Muscle of leg (tissue), 11 donors: ENCODE measurements around the gene OR4E2. TPM values are rescaled to one million over a fixed set of nuclear protein-coding genes. Genes with fewer than 3 reads are reported as not detected.
"Not testable (repeated sequence)": the region's sequence is repeated elsewhere in the genome, so short reads cannot be mapped to it uniquely, and the experiment has no call there.

Source experiments
- DNase-seq: peaks from one replicate; pipeline ENCODE4 v3.0.0; 2013
- H3K27ac ChIP-seq: one replicate; pipeline ENCODE4 v1.5.1; 2013; ENCODE audit warnings: mild to moderate bottlenecking, low read length, control low read depth
- H3K27me3 ChIP-seq: one replicate; pipeline ENCODE4 v1.6.1; 2013; ENCODE audit warnings: low read length; ENCODE audit not compliant: control insufficient read depth, insufficient read depth
- H3K36me3 ChIP-seq: one replicate; pipeline ENCODE4 v1.6.1; 2013; ENCODE audit warnings: low read length; ENCODE audit not compliant: control insufficient read depth, insufficient read depth
- H3K4me1 ChIP-seq: one replicate; pipeline ENCODE4 v1.6.1; 2013; ENCODE audit warnings: low read length; ENCODE audit not compliant: control insufficient read depth, insufficient read depth
- H3K4me3 ChIP-seq: one replicate; pipeline ENCODE4 v1.5.1; 2013; ENCODE audit warnings: low read length, control low read depth
- H3K9me3 ChIP-seq: replicated peaks from 2 replicates; pipeline ENCODE4 v1.6.1; 2013; ENCODE audit warnings: low read depth, low read length; ENCODE audit not compliant: control insufficient read depth
- WGBS: methylation state at CpG from one replicate; pipeline ENCODE4 v1.1.5; 2013; ENCODE audit warnings: missing lambda C conversion rate; ENCODE audit not compliant: insufficient coverage; 5-methylcytosine and 5-hydroxymethylcytosine counted together
- polyA plus RNA-seq, 8 donors: library from polyadenylated mRNA; unstranded; fragments of 120-200 nt; gene quantifications; one replicate each; pipeline versions ENCODE4 v1.2.1 to v1.2.3, GENCODE V29; 2013; ENCODE audit warnings: inconsistent platforms in 1 of 8, low replicate concordance in 1 of 8; ENCODE audit not compliant: insufficient read length in 8 of 8, insufficient read depth in 1 of 8
- total RNA-seq: library from RNA; stranded (reverse); fragments of 120-200 nt; gene quantifications from one replicate; pipeline ENCODE4 v1.2.4, GENCODE V29; 2013

OR4E2 gene
- total and polyA plus RNA-seq, 9 donors: 0.04 TPM; not detected in 8

- Histone ChIP-seq H3K27me3 (no peaks in the 10 kb centered on the region), H3K27ac (no peak overlapping the region), H3K36me3 (no peaks in the 10 kb centered on the region), H3K9me3 (no peaks in the 10 kb centered on the region), H3K4me3 (no peak overlapping the region), H3K4me1 (no peaks in the 10 kb centered on the region)
- no peak for DNase-seq
- 100% methylated on average over 1 of the region's 2 CpGs for WGBS
Measured at GRCh38 chr14:21686468-21686867, 32.8 kb downstream of the OR4E2 start.

- no peaks in the 10 kb centered on the region for H3K4me1 ChIP-seq
- DNase-seq: no peak
- no peak overlapping the region for H3K27ac ChIP-seq
- no peaks in the 10 kb centered on the region for H3K27me3 ChIP-seq
- H3K36me3 ChIP-seq: no peaks in the 10 kb centered on the region
- H3K4me3 ChIP-seq: no peak overlapping the region
- no peaks in the 10 kb centered on the region for H3K9me3 ChIP-seq
Measured at GRCh38 chr14:21694425-21694824, 40.8 kb downstream of the OR4E2 start.

GRCh38 chr14:21697662-21698061, 44.0 kb downstream of the OR4E2 start:
- H3K27ac ChIP-seq, H3K4me1 ChIP-seq, H3K9me3 ChIP-seq, H3K4me3 ChIP-seq, H3K36me3 ChIP-seq, DNase-seq, H3K27me3 ChIP-seq: not testable (repeated sequence)
- WGBS: 94% methylated on average over 26 of the region's 33 CpGs

- not testable (repeated sequence) for H3K36me3 ChIP-seq, H3K9me3 ChIP-seq, H3K27me3 ChIP-seq, H3K27ac ChIP-seq, H3K4me3 ChIP-seq, DNase-seq, H3K4me1 ChIP-seq
- WGBS: no CpG with 5 or more reads among the region's 3 CpGs
Measured at GRCh38 chr14:21698538-21698937, 44.9 kb downstream of the OR4E2 start.

GRCh38 chr14:21699551-21699950, 45.9 kb downstream of the OR4E2 start:
- Histone ChIP-seq H3K36me3 (no peaks in the 10 kb centered on the region), H3K4me3 (no peak overlapping the region), H3K27me3 (no peaks in the 10 kb centered on the region), H3K4me1 (no peaks in the 10 kb centered on the region), H3K27ac (no peak overlapping the region), H3K9me3 (no peaks in the 10 kb centered on the region)
- 82% methylated on average over 2 of the region's 2 CpGs for WGBS
- no peak for DNase-seq

- no peak overlapping the region for H3K4me3 ChIP-seq
- no peak overlapping the region for H3K27ac ChIP-seq
- WGBS: 100% methylated on average over 1 of the region's 2 CpGs
- no peaks in the 10 kb centered on the region for H3K36me3 ChIP-seq
- H3K9me3 ChIP-seq: peaks cover 3% of the 10 kb centered on the region
- H3K4me1 ChIP-seq: no peaks in the 10 kb centered on the region
- H3K27me3 ChIP-seq: no peaks in the 10 kb centered on the region
- DNase-seq: no peak
Measured at GRCh38 chr14:21702316-21702715, 48.7 kb downstream of the OR4E2 start.

- Histone ChIP-seq H3K36me3 (no peaks in the 10 kb centered on the region), H3K27me3 (no peaks in the 10 kb centered on the region), H3K4me1 (no peaks in the 10 kb centered on the region), H3K27ac (no peak overlapping the region), H3K4me3 (no peak overlapping the region), H3K9me3 (peaks cover 3% of the 10 kb centered on the region)
- WGBS: 79% methylated on average over 2 of the region's 2 CpGs
- no peak for DNase-seq
Measured at GRCh38 chr14:21703357-21704326, 50.0 kb downstream of the OR4E2 start.

GRCh38 chr14:21704338-21704737, 50.7 kb downstream of the OR4E2 start:
- no peaks in the 10 kb centered on the region for H3K4me1 ChIP-seq
- H3K27ac ChIP-seq: no peak overlapping the region
- H3K36me3 ChIP-seq: no peaks in the 10 kb centered on the region
- no peak for DNase-seq
- peaks cover 3% of the 10 kb centered on the region for H3K9me3 ChIP-seq
- H3K27me3 ChIP-seq: no peaks in the 10 kb centered on the region
- no peak overlapping the region for H3K4me3 ChIP-seq

- H3K27ac ChIP-seq: no peak overlapping the region
- H3K4me1 ChIP-seq: no peaks in the 10 kb centered on the region
- H3K27me3 ChIP-seq: no peaks in the 10 kb centered on the region
- H3K9me3 ChIP-seq: peaks cover 3% of the 10 kb centered on the region
- no peak overlapping the region for H3K4me3 ChIP-seq
- H3K36me3 ChIP-seq: no peaks in the 10 kb centered on the region
- peak; percentile 27 for DNase-seq
- WGBS: no CpG with 5 or more reads among the region's 3 CpGs
Measured at GRCh38 chr14:21711360-21711961, 57.8 kb downstream of the OR4E2 start.

GRCh38 chr14:21712036-21712435, 58.4 kb downstream of the OR4E2 start:
- no peak overlapping the region for H3K4me3 ChIP-seq
- H3K9me3 ChIP-seq: no peaks in the 10 kb centered on the region
- no peaks in the 10 kb centered on the region for H3K36me3 ChIP-seq
- WGBS: no CpG with 5 or more reads among the region's 2 CpGs
- DNase-seq: no peak
- H3K27me3 ChIP-seq: no peaks in the 10 kb centered on the region
- H3K4me1 ChIP-seq: no peaks in the 10 kb centered on the region
- H3K27ac ChIP-seq: no peak overlapping the region
